ENCODE measurements around the gene ITCH.
"Not testable (repeated sequence)": the region's sequence is repeated elsewhere in the genome, so short reads cannot be mapped to it uniquely, and the experiment has no call there.

Gene ITCH

GRCh38 chr20:34412453-34412852, 49.4 kb downstream of the ITCH start:
- DNase-seq (ENCODE audit: low read depth in 4 of 4, low spot score in 1 of 4), result no peak

GRCh38 chr20:34414525-34414924, 51.5 kb downstream of the ITCH start:
- not testable (repeated sequence) for DNase-seq (ENCODE audit: low read depth in 4 of 4, low spot score in 1 of 4)

- no peak for DNase-seq (ENCODE audit: low read depth in 4 of 4, low spot score in 1 of 4)
Measured at GRCh38 chr20:34415079-34415478, 52.0 kb downstream of the ITCH start.

GRCh38 chr20:34420146-34420545, 57.1 kb downstream of the ITCH start:
- no peak for DNase-seq (ENCODE audit: low read depth in 4 of 4, low spot score in 1 of 4)

- DNase-seq (ENCODE audit: low read depth in 4 of 4, low spot score in 1 of 4), result no peak
Measured at GRCh38 chr20:34420975-34421374, 57.9 kb downstream of the ITCH start.

GRCh38 chr20:34421766-34422466, 58.8 kb downstream of the ITCH start:
- no peak for DNase-seq (ENCODE audit: low read depth in 4 of 4, low spot score in 1 of 4)

- DNase-seq (ENCODE audit: low read depth in 4 of 4, low spot score in 1 of 4), result not testable (repeated sequence)
Measured at GRCh38 chr20:34425032-34425690, 62.1 kb downstream of the ITCH start.

- DNase-seq (ENCODE audit: low read depth in 4 of 4, low spot score in 1 of 4), result no peak
Measured at GRCh38 chr20:34426026-34426425, 63.0 kb downstream of the ITCH start.

GRCh38 chr20:34427331-34427730, 64.3 kb downstream of the ITCH start:
- DNase-seq (ENCODE audit: low read depth in 4 of 4, low spot score in 1 of 4), result no peak

GRCh38 chr20:34427784-34428183, 64.7 kb downstream of the ITCH start:
- DNase-seq (ENCODE audit: low read depth in 4 of 4, low spot score in 1 of 4), result no peak

GRCh38 chr20:34431168-34431567, 68.1 kb downstream of the ITCH start:
- no peak for DNase-seq (ENCODE audit: low read depth in 4 of 4, low spot score in 1 of 4)

GRCh38 chr20:34432663-34433062, 69.6 kb downstream of the ITCH start:
- not testable (repeated sequence) for DNase-seq (ENCODE audit: low read depth in 4 of 4, low spot score in 1 of 4)

GRCh38 chr20:34433391-34433790, 70.3 kb downstream of the ITCH start:
- no peak for DNase-seq (ENCODE audit: low read depth in 4 of 4, low spot score in 1 of 4)

GRCh38 chr20:34435589-34435988, 72.5 kb downstream of the ITCH start:
- no peak for DNase-seq (ENCODE audit: low read depth in 4 of 4, low spot score in 1 of 4)

GRCh38 chr20:34437330-34437986, 74.4 kb downstream of the ITCH start:
- no peak for DNase-seq (ENCODE audit: low read depth in 4 of 4, low spot score in 1 of 4)

- DNase-seq (ENCODE audit: low read depth in 4 of 4, low spot score in 1 of 4), result no peak
Measured at GRCh38 chr20:34439168-34439567, 76.1 kb downstream of the ITCH start.

GRCh38 chr20:34441423-34441822, 78.3 kb downstream of the ITCH start:
- DNase-seq (ENCODE audit: low read depth in 4 of 4, low spot score in 1 of 4), result not testable (repeated sequence)

GRCh38 chr20:34443546-34443945, 80.5 kb downstream of the ITCH start:
- DNase-seq (ENCODE audit: low read depth in 4 of 4, low spot score in 1 of 4), result no peak

- DNase-seq (ENCODE audit: low read depth in 4 of 4, low spot score in 1 of 4), result no peak
Measured at GRCh38 chr20:34445177-34446065, 82.3 kb downstream of the ITCH start.

- no peak for DNase-seq (ENCODE audit: low read depth in 4 of 4, low spot score in 1 of 4)
Measured at GRCh38 chr20:34448517-34448916, 85.4 kb downstream of the ITCH start.
